CD14-positive monocyte (primary cell): Measurements from ENCODE around the gene LHFPL3. TPM values are rescaled to one million over a fixed set of nuclear protein-coding genes. Genes with fewer than 3 reads are reported as not detected.

ENCODE experiments used
- DNase-seq, 3 donors: peaks; one replicate each; pipeline ENCODE4 v3.0.0-alpha.2; 2011 to 2022
- H2AFZ ChIP-seq: 2 replicates; pipeline ENCODE4 v1.6.0; 2012; ENCODE audit warnings: mild to moderate bottlenecking, low read depth, low read length, inconsistent platforms; ENCODE audit not compliant: insufficient read depth, poor library complexity, severe bottlenecking
- H3K27ac ChIP-seq, 2 donors: 1 replicate in 1 of 2; 2 replicates in 1 of 2; pipeline ENCODE4 v1.5.1; 2012 to 2013; ENCODE audit warnings: low read length in 2 of 2, control low read depth in 1 of 2, inconsistent platforms in 1 of 2, low read depth in 1 of 2, mild to moderate bottlenecking in 1 of 2
- H3K27me3 ChIP-seq, 2 donors: one replicate each; pipeline versions ENCODE4 v1.6.0 to v1.6.1; 2011 to 2013; ENCODE audit warnings: low read length in 2 of 2; ENCODE audit not compliant: control insufficient read depth in 2 of 2, insufficient read depth in 2 of 2
- H3K36me3 ChIP-seq, 2 donors: replicated peaks in 1 of 2; 1 replicate in 1 of 2; 2 replicates in 1 of 2; pipeline versions ENCODE4 v1.5.1 to v1.6.1; 2012 to 2013; ENCODE audit warnings: low read length in 2 of 2, control low read depth in 1 of 2, inconsistent platforms in 1 of 2, mild to moderate bottlenecking in 1 of 2; ENCODE audit not compliant: insufficient read depth in 2 of 2, control insufficient read depth in 1 of 2
- H3K4me1 ChIP-seq, 2 donors: 1 replicate in 1 of 2; 2 replicates in 1 of 2; pipeline versions ENCODE4 v1.5.1 to v1.6.1; 2012 to 2013; ENCODE audit warnings: low read length in 2 of 2, control low read depth in 1 of 2, inconsistent platforms in 1 of 2, mild to moderate bottlenecking in 1 of 2, moderate library complexity in 1 of 2; ENCODE audit not compliant: insufficient read depth in 2 of 2, control insufficient read depth in 1 of 2
- H3K4me2 ChIP-seq: replicated peaks from 2 replicates; pipeline ENCODE3; 2012; ENCODE audit warnings: low read length, moderate library complexity, mild to moderate bottlenecking; ENCODE audit not compliant: poor library complexity, severe bottlenecking; ENCODE audit errors: extremely low read depth
- H3K4me3 ChIP-seq, 3 experiments: fragments of 200-600 bp in 1 of 3; sonication (generic) in 1 of 3; replicated peaks in 1 of 3; 1 replicate in 2 of 3; 2 replicates in 1 of 3; pipeline ENCODE4 v1.5.1; 2011 to 2013; ENCODE audit warnings: low read length in 3 of 3, mild to moderate bottlenecking in 3 of 3, control low read depth in 2 of 3, low read depth in 2 of 3, inconsistent platforms in 1 of 3, moderate library complexity in 1 of 3
- H3K79me2 ChIP-seq: 2 replicates; pipeline ENCODE4 v1.6.0; 2012; ENCODE audit warnings: mild to moderate bottlenecking, control low read depth, inconsistent platforms, low read length, moderate library complexity; ENCODE audit not compliant: insufficient read depth
- H3K9ac ChIP-seq: 2 replicates; pipeline ENCODE4 v1.6.0; 2017; ENCODE audit warnings: low read length, mild to moderate bottlenecking; ENCODE audit not compliant: insufficient read depth, poor library complexity, severe bottlenecking
- H3K9me3 ChIP-seq, 2 donors: replicated peaks in 1 of 2; 1 replicate in 1 of 2; 2 replicates in 1 of 2; pipeline versions ENCODE4 v1.5.1 to v1.6.1; 2012 to 2013; ENCODE audit warnings: low read length in 2 of 2, control low read depth in 1 of 2; ENCODE audit not compliant: control insufficient read depth in 1 of 2, insufficient read depth in 1 of 2
- H4K20me1 ChIP-seq: 2 replicates; pipeline ENCODE4 v1.6.0; 2012; ENCODE audit warnings: mild to moderate bottlenecking, low read length, control low read depth, moderate library complexity; ENCODE audit not compliant: insufficient read depth
- H3K27ac Mint-ChIP-seq, 7 donors: one replicate each; pipeline ENCODE4 v1.8.0; 2020; ENCODE audit warnings: mild to moderate bottlenecking in 7 of 7, mixed read lengths in 7 of 7, moderate library complexity in 6 of 7, inconsistent platforms in 2 of 7
- H3K27me3 Mint-ChIP-seq, 3 donors: one replicate each; pipeline ENCODE4 v1.8.0; 2021 to 2022; ENCODE audit warnings: low read depth in 3 of 3, mild to moderate bottlenecking in 3 of 3, mixed read lengths in 3 of 3, moderate library complexity in 3 of 3, inconsistent platforms in 1 of 3
- H3K36me3 Mint-ChIP-seq, 2 donors: one replicate each; pipeline ENCODE4 v1.8.0; 2020; ENCODE audit warnings: mixed read lengths in 2 of 2, inconsistent platforms in 1 of 2, mild to moderate bottlenecking in 1 of 2
- H3K4me1 Mint-ChIP-seq: one replicate; pipeline ENCODE4 v1.8.0; 2020; ENCODE audit warnings: mild to moderate bottlenecking, mixed read lengths
- H3K4me3 Mint-ChIP-seq, 2 donors: one replicate each; pipeline ENCODE4 v1.8.0; 2020; ENCODE audit warnings: mild to moderate bottlenecking in 2 of 2, mixed read lengths in 2 of 2, moderate library complexity in 1 of 2
- H3K9me3 Mint-ChIP-seq, 7 donors: one replicate each; pipeline ENCODE4 v1.8.0; 2020 to 2022; ENCODE audit warnings: mixed read lengths in 7 of 7, mild to moderate bottlenecking in 6 of 7, moderate library complexity in 6 of 7, inconsistent platforms in 2 of 7
- WGBS: methylation state at CpG from one replicate; pipeline ENCODE4 v1.1.5; 2013; ENCODE audit warnings: missing lambda C conversion rate; ENCODE audit not compliant: insufficient coverage; 5-methylcytosine and 5-hydroxymethylcytosine counted together
- intact Hi-C, 2 donors: fragments of 100-400 bp; cut with micrococcal nuclease; formaldehyde crosslinking; loops; one replicate each; pipeline versions ENCODE4 v1.15.0 to v1.15.1; 2023
- polyA plus RNA-seq, 3 donors: library from polyadenylated mRNA; depleted of rRNA in 1 of 3; unstranded in 2 of 3; stranded (reverse) in 1 of 3; fragments of 300-500 nt in 2 of 3; fragments of >200 nt in 1 of 3; fragmentation: Illumina TruSeq in 2 of 3; gene quantifications; 1 replicate in 2 of 3; 2 replicates in 1 of 3; pipeline ENCODE4 v1.2.3, GENCODE V29; 2012 to 2021
- TF ChIP-seq, protein P1 (sequence below): fragments of 200-600 bp; IDR thresholded peaks from one replicate; pipeline ENCODE4 v1.8.0; 2022; ENCODE audit warnings: antibody characterized with exemption, mild to moderate bottlenecking

Gene LHFPL3
- polyA plus RNA-seq, 3 donors = not detected

GRCh38 chr7:104621321-104621720 is 292.9 kb downstream of the LHFPL3 start:
- H3K4me1 ChIP-seq = no peaks in the 10 kb centered on the region
- TF ChIP-seq, protein P1, sequence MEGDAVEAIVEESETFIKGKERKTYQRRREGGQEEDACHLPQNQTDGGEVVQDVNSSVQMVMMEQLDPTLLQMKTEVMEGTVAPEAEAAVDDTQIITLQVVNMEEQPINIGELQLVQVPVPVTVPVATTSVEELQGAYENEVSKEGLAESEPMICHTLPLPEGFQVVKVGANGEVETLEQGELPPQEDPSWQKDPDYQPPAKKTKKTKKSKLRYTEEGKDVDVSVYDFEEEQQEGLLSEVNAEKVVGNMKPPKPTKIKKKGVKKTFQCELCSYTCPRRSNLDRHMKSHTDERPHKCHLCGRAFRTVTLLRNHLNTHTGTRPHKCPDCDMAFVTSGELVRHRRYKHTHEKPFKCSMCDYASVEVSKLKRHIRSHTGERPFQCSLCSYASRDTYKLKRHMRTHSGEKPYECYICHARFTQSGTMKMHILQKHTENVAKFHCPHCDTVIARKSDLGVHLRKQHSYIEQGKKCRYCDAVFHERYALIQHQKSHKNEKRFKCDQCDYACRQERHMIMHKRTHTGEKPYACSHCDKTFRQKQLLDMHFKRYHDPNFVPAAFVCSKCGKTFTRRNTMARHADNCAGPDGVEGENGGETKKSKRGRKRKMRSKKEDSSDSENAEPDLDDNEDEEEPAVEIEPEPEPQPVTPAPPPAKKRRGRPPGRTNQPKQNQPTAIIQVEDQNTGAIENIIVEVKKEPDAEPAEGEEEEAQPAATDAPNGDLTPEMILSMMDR = no peak
- no peak for DNase-seq
- H2AFZ ChIP-seq = no peak overlapping the region
- H3K27ac ChIP-seq = no peak overlapping the region
- no peak overlapping the region for H3K9ac ChIP-seq
- H3K9me3 ChIP-seq = no peaks in the 10 kb centered on the region
- H3K79me2 ChIP-seq = no peaks in the 10 kb centered on the region
- intact Hi-C loops = no loop called here
- WGBS = no CpG with 5 or more reads among the region's 3 CpGs
- H3K27me3 Mint-ChIP-seq = peaks cover 0 to 2% (median 0%) of the 10 kb centered on the region in 3 donors
- H3K4me3 Mint-ChIP-seq = no peak overlapping the region
- no peaks in the 10 kb centered on the region for H3K4me1 Mint-ChIP-seq
- peaks cover 0 to 4% (median 0%) of the 10 kb centered on the region in 7 donors for H3K9me3 Mint-ChIP-seq
- H3K36me3 Mint-ChIP-seq = no peaks in the 10 kb centered on the region
- H4K20me1 ChIP-seq = no peaks in the 10 kb centered on the region
- H3K4me3 ChIP-seq = no peak overlapping the region
- no peak overlapping the region for H3K27ac Mint-ChIP-seq
- no peak overlapping the region for H3K4me2 ChIP-seq
- H3K36me3 ChIP-seq = no peaks in the 10 kb centered on the region
- no peaks in the 10 kb centered on the region for H3K27me3 ChIP-seq

DNA sequence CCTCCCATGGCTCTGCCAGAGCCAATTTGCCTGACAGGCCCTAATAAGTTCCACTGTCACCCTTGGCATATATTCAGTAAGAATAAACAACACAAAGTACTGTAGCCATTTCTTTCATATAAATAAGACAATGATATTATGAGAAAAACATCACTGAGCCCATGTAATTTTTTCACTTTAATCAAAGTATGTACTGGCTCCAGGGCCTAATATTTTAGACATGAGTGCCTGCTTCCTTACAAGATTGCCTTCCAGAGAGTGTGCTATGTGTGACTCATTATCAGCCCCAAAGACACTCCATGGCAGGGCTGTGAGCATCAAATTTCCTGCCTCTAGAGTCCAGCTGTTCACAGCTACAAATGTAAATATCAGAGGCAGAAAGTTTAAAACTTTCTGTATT is 297.6 kb downstream of the LHFPL3 start:
- intact Hi-C loops = no loop called here
- TF ChIP-seq, protein P1 = no peak
- H3K9ac ChIP-seq = no peak overlapping the region
- H3K36me3 ChIP-seq = no peaks in the 10 kb centered on the region
- H3K9me3 ChIP-seq = no peaks in the 10 kb centered on the region
- no peak overlapping the region for H3K4me2 ChIP-seq
- H3K79me2 ChIP-seq = no peaks in the 10 kb centered on the region
- H3K4me3 ChIP-seq = no peak overlapping the region
- no peak overlapping the region for H3K27ac ChIP-seq
- Mint-ChIP-seq H3K4me3 (no peak overlapping the region), H3K4me1 (no peaks in the 10 kb centered on the region), H3K9me3 (peaks cover 0 to 2% (median 1%) of the 10 kb centered on the region in 7 donors), H3K36me3 (no peaks in the 10 kb centered on the region), H3K27ac (no peak overlapping the region), H3K27me3 (no peaks in the 10 kb centered on the region)
- no peak overlapping the region for H2AFZ ChIP-seq
- H3K4me1 ChIP-seq = no peaks in the 10 kb centered on the region
- no peaks in the 10 kb centered on the region for H4K20me1 ChIP-seq
- no peak for DNase-seq
- H3K27me3 ChIP-seq = no peaks in the 10 kb centered on the region
